Caco-2 (cell line): ENCODE results near the gene MROH2B. TPM values are rescaled to one million over a fixed set of nuclear protein-coding genes. Genes with fewer than 3 reads are reported as not detected.

Experiments used
- BruUV-seq: library from RNA; stranded (reverse); fragments of 400-500 nt; replicated peaks from 2 replicates; lab custom pipeline; 2021; lab: Mats Ljungman, UMichigan
- CTCF ChIA-PET: fragments of 300-600 bp; sonication (Branson Sonifier 250); formaldehyde crosslinking; loops from one replicate; lab custom pipeline; 2022; ENCODE audit warnings: antibody characterized with exemption; lab: Charles Lee
- POLR2A ChIA-PET: fragments of 300-600 bp; sonication (Branson Sonifier 250); formaldehyde crosslinking; loops from one replicate; lab custom pipeline; 2022; ENCODE audit warnings: antibody characterized with exemption; lab: Charles Lee
- DNase-seq, 2 experiments: peaks; one replicate each; pipeline versions ENCODE4 v3.0.0 to v3.0.0-alpha.2; 2020 to 2022
- H3K27me3 ChIP-seq: replicated peaks from 2 replicates; pipeline ENCODE4 v1.6.0; 2011; ENCODE audit warnings: low read length; ENCODE audit not compliant: control insufficient read depth, insufficient read depth
- H3K36me3 ChIP-seq: 2 replicates; pipeline ENCODE4 v1.5.1; 2011; ENCODE audit warnings: low read length; ENCODE audit not compliant: control insufficient read depth, insufficient read depth
- H3K4me1 ChIP-seq: fragments of 250-450 bp; sonication (Bioruptor Pico); 2 replicates; pipeline ENCODE4 v1.5.1; 2020; ENCODE audit warnings: mild to moderate bottlenecking
- H3K4me3 ChIP-seq: 2 replicates; pipeline ENCODE4 v1.5.1; 2011; ENCODE audit warnings: low read depth, mild to moderate bottlenecking, control low read depth, low read length
- H3K9me3 ChIP-seq: fragments of 250-450 bp; sonication (Bioruptor Pico); 2 replicates; pipeline ENCODE4 v1.5.1; 2020; ENCODE audit warnings: mild to moderate bottlenecking, moderate library complexity
- H3K27ac Mint-ChIP-seq: one replicate; pipeline ENCODE4 v1.8.0; 2022; ENCODE audit warnings: mixed read lengths; ENCODE audit not compliant: unreplicated experiment
- H3K27me3 Mint-ChIP-seq: one replicate; pipeline ENCODE4 v1.8.0; 2022; ENCODE audit warnings: mixed read lengths; ENCODE audit not compliant: insufficient read depth, unreplicated experiment
- H3K36me3 Mint-ChIP-seq: one replicate; pipeline ENCODE4 v1.8.0; 2022; ENCODE audit warnings: mild to moderate bottlenecking, mixed read lengths; ENCODE audit not compliant: insufficient read depth, unreplicated experiment
- H3K4me1 Mint-ChIP-seq: one replicate; pipeline ENCODE4 v1.8.0; 2022; ENCODE audit warnings: low read depth, mixed read lengths; ENCODE audit not compliant: unreplicated experiment
- H3K4me3 Mint-ChIP-seq: one replicate; pipeline ENCODE4 v1.8.0; 2022; ENCODE audit warnings: mild to moderate bottlenecking, moderate library complexity, mixed read lengths; ENCODE audit not compliant: unreplicated experiment
- H3K9me3 Mint-ChIP-seq: one replicate; pipeline ENCODE4 v1.8.0; 2022; ENCODE audit warnings: mixed read lengths; ENCODE audit not compliant: unreplicated experiment
- CTCF ChIP-seq, 2 experiments: fragments of 200-600 bp in 1 of 2; IDR thresholded peaks; 1 replicate in 1 of 2; 2 replicates in 1 of 2; pipeline versions ENCODE4 v1.5.1 to v1.8.0; 2011 to 2022; ENCODE audit warnings: antibody characterized with exemption in 1 of 2, control low read depth in 1 of 2, inconsistent platforms in 1 of 2, low read depth in 1 of 2, low read length in 1 of 2, mild to moderate bottlenecking in 1 of 2, moderate library complexity in 1 of 2; ENCODE audit not compliant: insufficient read depth in 1 of 2, severe bottlenecking in 1 of 2, unreplicated experiment in 1 of 2
- intact Hi-C: fragments of 100-400 bp; cut with micrococcal nuclease; formaldehyde crosslinking; loops from one replicate; pipeline ENCODE4 v1.10.0; 2022; ENCODE audit not compliant: unreplicated experiment
- total RNA-seq: library from RNA; stranded (reverse); gene quantifications from 2 replicates; pipeline ENCODE4 v1.2.3, GENCODE V29; 2022

MROH2B gene
- total RNA-seq, 1 experiment from 2014 or later = not detected

GRCh38 chr5:41115281-41115680, 44.1 kb upstream of the MROH2B start:
- H3K4me1 Mint-ChIP-seq = no peaks in the 10 kb centered on the region
- H3K4me3 Mint-ChIP-seq = no peak overlapping the region
- no peak overlapping the region for H3K4me3 ChIP-seq
- intact Hi-C loops = no loop called here
- H3K36me3 ChIP-seq = no peaks in the 10 kb centered on the region
- no peaks in the 10 kb centered on the region for H3K9me3 ChIP-seq
- POLR2A ChIA-PET = no interaction called here
- no peaks in the 10 kb centered on the region for H3K9me3 Mint-ChIP-seq
- CTCF ChIA-PET = interaction anchor here (0.9 kb wide), 1 partner anchor 211 kb away, joined by 6 read pairs; no protein-coding TSS in a partner anchor
- DNase-seq = no peak
- no peaks in the 10 kb centered on the region for H3K36me3 Mint-ChIP-seq
- no TSS peak for BruUV-seq
- H3K27me3 ChIP-seq = no peaks in the 10 kb centered on the region
- peaks cover 3% of the 10 kb centered on the region for H3K27me3 Mint-ChIP-seq
- H3K4me1 ChIP-seq = no peaks in the 10 kb centered on the region
- no peak for TF ChIP-seq CTCF (IDR thresholded peaks at IDR 0.05; ENCODE audit: insufficient read depth in 1 of 2, low read depth in 1 of 2, low read length in 1 of 2, severe bottlenecking in 1 of 2, unreplicated experiment in 1 of 2)
- H3K27ac Mint-ChIP-seq = no peak overlapping the region

GRCh38 chr5:41112486-41113455, 41.6 kb upstream of the MROH2B start:
- Mint-ChIP-seq H3K4me1 (no peaks in the 10 kb centered on the region), H3K4me3 (no peak overlapping the region), H3K36me3 (no peaks in the 10 kb centered on the region), H3K27ac (no peak overlapping the region), H3K9me3 (no peaks in the 10 kb centered on the region), H3K27me3 (peaks cover 3% of the 10 kb centered on the region)
- Histone ChIP-seq H3K27me3 (no peaks in the 10 kb centered on the region), H3K4me1 (no peaks in the 10 kb centered on the region), H3K4me3 (no peak overlapping the region), H3K36me3 (no peaks in the 10 kb centered on the region), H3K9me3 (no peaks in the 10 kb centered on the region)
- ChIA-PET CTCF (no interaction called here), POLR2A (no interaction called here)
- no TSS peak for BruUV-seq
- no peak for TF ChIP-seq CTCF (IDR thresholded peaks at IDR 0.05; ENCODE audit: insufficient read depth in 1 of 2, low read depth in 1 of 2, low read length in 1 of 2, severe bottlenecking in 1 of 2, unreplicated experiment in 1 of 2)
- intact Hi-C loops = no loop called here
- DNase-seq = no peak

GRCh38 chr5:41109186-41109585, 38.0 kb upstream of the MROH2B start:
- H3K9me3 Mint-ChIP-seq = no peaks in the 10 kb centered on the region
- ChIA-PET POLR2A (no interaction called here), CTCF (no interaction called here)
- no peaks in the 10 kb centered on the region for H3K4me1 Mint-ChIP-seq
- H3K27me3 ChIP-seq = no peaks in the 10 kb centered on the region
- no peaks in the 10 kb centered on the region for H3K4me1 ChIP-seq
- no peaks in the 10 kb centered on the region for H3K36me3 ChIP-seq
- intact Hi-C loops = no loop called here
- no peaks in the 10 kb centered on the region for H3K9me3 ChIP-seq
- BruUV-seq = no TSS peak
- no peak for DNase-seq
- no peak overlapping the region for H3K4me3 Mint-ChIP-seq
- H3K36me3 Mint-ChIP-seq = no peaks in the 10 kb centered on the region
- TF ChIP-seq CTCF (IDR thresholded peaks at IDR 0.05; ENCODE audit: insufficient read depth in 1 of 2, low read depth in 1 of 2, low read length in 1 of 2, severe bottlenecking in 1 of 2, unreplicated experiment in 1 of 2) = no peak
- no peak overlapping the region for H3K27ac Mint-ChIP-seq
- peaks cover 2% of the 10 kb centered on the region for H3K27me3 Mint-ChIP-seq
- H3K4me3 ChIP-seq = no peak overlapping the region
